ENCODE results near the gene SLC26A4.

Gene SLC26A4

GRCh38 chr7:107680478-107680877, 19.9 kb downstream of the SLC26A4 start:
- in situ Hi-C loops (cut with MboI; ENCODE audit: low pct_unique_long_range_greater_than_20kb, low sequenced_read_pairs, unreplicated experiment), result no loop called here
- no peak for DNase-seq (ENCODE audit: low spot score)
- TF ChIP-seq CTCF (IDR thresholded peaks at IDR 0.05; ENCODE audit: extremely low read depth, insufficient read depth, missing control alignments), result no peak

DNA sequence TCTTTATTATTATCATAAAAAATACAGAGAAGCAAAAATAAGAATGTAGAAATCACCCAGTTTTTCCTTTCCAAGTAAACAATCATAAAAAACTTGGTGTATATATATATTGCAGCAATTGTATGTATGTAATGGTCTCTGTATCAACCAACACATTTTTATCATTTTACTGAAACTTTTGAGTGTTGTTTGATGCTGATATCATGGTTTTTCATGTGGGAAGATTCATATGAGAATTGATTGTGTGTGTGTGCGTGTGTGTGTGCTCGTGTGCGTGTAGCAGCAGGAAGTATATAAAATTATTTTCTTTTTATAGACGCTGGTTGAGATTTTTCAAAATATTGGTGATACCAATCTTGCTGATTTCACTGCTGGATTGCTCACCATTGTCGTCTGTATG, 22.3 kb downstream of the SLC26A4 start:
- DNase-seq (ENCODE audit: low spot score), result no peak
- TF ChIP-seq CTCF (IDR thresholded peaks at IDR 0.05; ENCODE audit: extremely low read depth, insufficient read depth, missing control alignments), result no peak
- in situ Hi-C loops (cut with MboI; ENCODE audit: low pct_unique_long_range_greater_than_20kb, low sequenced_read_pairs, unreplicated experiment), result no loop called here

GRCh38 chr7:107684287-107684686, 23.7 kb downstream of the SLC26A4 start:
- DNase-seq (ENCODE audit: low spot score), result no peak
- in situ Hi-C loops (cut with MboI; ENCODE audit: low pct_unique_long_range_greater_than_20kb, low sequenced_read_pairs, unreplicated experiment), result no loop called here
- TF ChIP-seq CTCF (IDR thresholded peaks at IDR 0.05; ENCODE audit: extremely low read depth, insufficient read depth, missing control alignments), result no peak

- TF ChIP-seq CTCF (IDR thresholded peaks at IDR 0.05; ENCODE audit: extremely low read depth, insufficient read depth, missing control alignments), result no peak
- in situ Hi-C loops (cut with MboI; ENCODE audit: low pct_unique_long_range_greater_than_20kb, low sequenced_read_pairs, unreplicated experiment), result no loop called here
- no peak for DNase-seq (ENCODE audit: low spot score)
These were observed 24.4 kb downstream of the SLC26A4 start for GRCh38 chr7:107684947-107685463.

GRCh38 chr7:107686816-107687387, 26.3 kb downstream of the SLC26A4 start:
- in situ Hi-C loops (cut with MboI; ENCODE audit: low pct_unique_long_range_greater_than_20kb, low sequenced_read_pairs, unreplicated experiment), result no loop called here
- TF ChIP-seq CTCF (IDR thresholded peaks at IDR 0.05; ENCODE audit: extremely low read depth, insufficient read depth, missing control alignments), result no peak
- DNase-seq (ENCODE audit: low spot score), result no peak

DNA sequence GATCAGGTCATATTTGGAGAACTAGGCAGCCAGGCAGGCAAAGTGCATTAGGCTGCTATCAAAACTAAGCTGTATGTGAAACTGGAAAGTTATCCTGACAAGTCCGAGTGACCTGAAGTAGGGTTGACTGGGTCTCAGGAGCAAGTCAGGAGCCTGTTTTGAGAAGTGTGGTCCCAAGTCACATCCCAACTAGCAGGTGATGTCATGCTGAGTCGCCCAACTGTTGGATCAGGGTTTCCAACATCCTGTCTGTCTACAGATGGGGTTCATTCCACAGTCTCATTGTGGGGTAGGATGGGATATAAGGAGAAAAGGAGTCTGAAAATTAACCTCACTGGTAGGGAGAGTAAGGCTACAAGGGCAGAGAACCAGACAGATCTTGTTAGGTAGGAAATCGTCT, 27.0 kb downstream of the SLC26A4 start:
- no peak for DNase-seq (ENCODE audit: low spot score)
- no peak for TF ChIP-seq CTCF (IDR thresholded peaks at IDR 0.05; ENCODE audit: extremely low read depth, insufficient read depth, missing control alignments)
- in situ Hi-C loops (cut with MboI; ENCODE audit: low pct_unique_long_range_greater_than_20kb, low sequenced_read_pairs, unreplicated experiment), result no loop called here
